Kidney (tissue), 14 donors: ENCODE results near the gene RCVRN. TPM values are rescaled to one million over a fixed set of nuclear protein-coding genes. Genes with fewer than 3 reads are reported as not detected.
A peak's percentile ranks its signal among the peaks of the same experiment; 100 is the strongest.

Source experiments
- DNase-seq, 5 donors: peaks; one replicate each; pipeline ENCODE4 v3.0.0-alpha.2; 2013 to 2020
- FAIRE-seq: peaks from 2 replicates; lab custom pipeline; 2012; peaks lifted over from hg19 to GRCh38; lab: Jason Lieb, UNC
- H3K27ac ChIP-seq, 2 donors: one replicate each; pipeline ENCODE4 v1.7.0; 2013; ENCODE audit warnings: low read depth in 2 of 2, low read length in 2 of 2, inconsistent platforms in 1 of 2
- H3K27me3 ChIP-seq: one replicate; pipeline ENCODE4 v1.7.1; 2013; ENCODE audit warnings: low read length, inconsistent platforms; ENCODE audit not compliant: control insufficient read depth, insufficient read depth
- H3K36me3 ChIP-seq, 3 donors: one replicate each; pipeline versions ENCODE4 v1.7.0 to v1.7.1; 2013; ENCODE audit warnings: low read length in 3 of 3, control low read depth in 1 of 3, inconsistent platforms in 1 of 3; ENCODE audit not compliant: insufficient read depth in 3 of 3, control insufficient read depth in 2 of 3
- H3K4me1 ChIP-seq, 3 donors: one replicate each; pipeline versions ENCODE4 v1.7.0 to v1.7.1; 2013; ENCODE audit warnings: low read length in 3 of 3, inconsistent platforms in 1 of 3, low read depth in 1 of 3; ENCODE audit not compliant: control insufficient read depth in 2 of 3, insufficient read depth in 2 of 3
- H3K4me3 ChIP-seq, 3 donors: one replicate each; pipeline versions ENCODE4 v1.7.0 to v1.8.1; 2013; ENCODE audit warnings: low read length in 3 of 3, control low read depth in 1 of 3, inconsistent platforms in 1 of 3
- H3K9ac ChIP-seq, 3 donors: one replicate each; pipeline versions ENCODE4 v1.7.0 to v1.7.1; 2013; ENCODE audit warnings: low read length in 3 of 3, control low read depth in 1 of 3, inconsistent platforms in 1 of 3
- H3K9me3 ChIP-seq, 3 donors: one replicate each; pipeline versions ENCODE4 v1.7.0 to v1.7.1; 2013; ENCODE audit warnings: low read length in 3 of 3, control low read depth in 1 of 3, inconsistent platforms in 1 of 3; ENCODE audit not compliant: control insufficient read depth in 2 of 3, insufficient read depth in 1 of 3
- intact Hi-C: fragments of 100-400 bp; cut with DNase I; formaldehyde crosslinking; loops from one replicate; pipeline ENCODE4 v1.11.1; 2022
- polyA plus RNA-seq: library from polyadenylated mRNA; stranded (reverse); fragments of 350-450 nt; fragmentation: Illumina TruSeq; extraction: RNeasy Lipid Tissue Mini Kit (QIAGEN cat#74804); gene quantifications from one replicate; pipeline ENCODE4 v1.2.3, GENCODE V29; 2014; ENCODE audit warnings: low read depth, low replicate concordance; ENCODE audit not compliant: insufficient read depth
- total RNA-seq: library from RNA; stranded (reverse); fragmentation: NEBNext Ultra II Directional; extraction: Animal tissue kit (Norgen Biotek cat#: 25700); gene quantifications from one replicate; pipeline ENCODE4 v1.2.1, GENCODE V29; 2021
- TF ChIP-seq, protein P1 (sequence below): IDR thresholded peaks from 3 replicates; pipeline ENCODE4 v1.5.1; 2012; ENCODE audit warnings: mild to moderate bottlenecking, moderate library complexity, borderline replicate concordance; ENCODE audit not compliant: insufficient read depth; ENCODE audit errors: extremely low read depth
- donor health status: control.
- donor health status: control.
- donor health status: control.
- donor health status: control.
- donor health status: control.
- donor health status: DM: yes; HTN: yes; CAD: no.
- donor health status: Normal renal cell carcinoma (clear cell type).

Gene RCVRN
- total and polyA plus RNA-seq, 2 donors from 2014 or later: not detected

DNA sequence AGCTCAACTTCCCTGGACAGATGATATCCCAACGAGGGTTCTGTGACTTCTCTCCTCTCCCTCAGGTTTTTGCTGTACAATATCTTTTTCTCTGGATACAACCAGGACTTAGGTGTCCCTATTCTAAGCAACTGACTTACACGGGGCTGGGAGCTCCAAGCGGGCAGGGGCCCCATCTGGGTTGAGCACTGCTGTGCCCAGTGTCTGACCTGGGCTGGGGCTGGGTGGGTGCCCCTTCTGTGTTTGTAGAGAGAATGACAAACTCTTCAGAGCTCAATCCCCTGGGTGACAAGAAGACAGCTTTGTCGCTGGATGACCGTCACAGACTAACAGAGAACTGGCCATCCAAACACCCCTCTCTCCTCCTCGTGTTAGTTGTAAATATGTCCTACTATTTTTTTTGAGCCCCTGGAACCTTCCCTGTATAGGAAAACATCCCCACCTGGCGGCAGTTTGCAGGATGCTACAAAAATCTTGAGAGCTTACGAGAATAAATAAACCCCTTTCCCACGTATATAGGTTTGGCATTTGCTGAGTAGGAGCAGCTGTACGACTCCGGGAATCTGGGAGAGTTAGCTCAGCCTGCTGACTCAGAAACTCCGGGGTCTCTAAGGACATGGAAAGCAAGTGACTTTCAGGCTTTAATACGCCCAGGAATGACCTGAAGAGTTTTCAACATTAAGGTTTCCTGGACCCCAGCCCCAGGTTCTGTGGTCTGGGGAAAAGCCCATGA, 23.7 kb upstream of the RCVRN start:
- Histone ChIP-seq H3K4me3 (no peak overlapping the region), H3K4me1 (no peaks in the 10 kb centered on the region), H3K27ac (no peak overlapping the region), H3K27me3 (no peaks in the 10 kb centered on the region), H3K9me3 (no peaks in the 10 kb centered on the region), H3K9ac (no peak overlapping the region), H3K36me3 (no peaks in the 10 kb centered on the region)
- intact Hi-C loops: loop anchor here (10.0 kb wide), 1 partner anchor 686 kb away; no protein-coding TSS in a partner anchor
- DNase-seq (peak; percentile 49 to 93 (median 74)), FAIRE-seq (no peak)
- TF ChIP-seq, protein P1, sequence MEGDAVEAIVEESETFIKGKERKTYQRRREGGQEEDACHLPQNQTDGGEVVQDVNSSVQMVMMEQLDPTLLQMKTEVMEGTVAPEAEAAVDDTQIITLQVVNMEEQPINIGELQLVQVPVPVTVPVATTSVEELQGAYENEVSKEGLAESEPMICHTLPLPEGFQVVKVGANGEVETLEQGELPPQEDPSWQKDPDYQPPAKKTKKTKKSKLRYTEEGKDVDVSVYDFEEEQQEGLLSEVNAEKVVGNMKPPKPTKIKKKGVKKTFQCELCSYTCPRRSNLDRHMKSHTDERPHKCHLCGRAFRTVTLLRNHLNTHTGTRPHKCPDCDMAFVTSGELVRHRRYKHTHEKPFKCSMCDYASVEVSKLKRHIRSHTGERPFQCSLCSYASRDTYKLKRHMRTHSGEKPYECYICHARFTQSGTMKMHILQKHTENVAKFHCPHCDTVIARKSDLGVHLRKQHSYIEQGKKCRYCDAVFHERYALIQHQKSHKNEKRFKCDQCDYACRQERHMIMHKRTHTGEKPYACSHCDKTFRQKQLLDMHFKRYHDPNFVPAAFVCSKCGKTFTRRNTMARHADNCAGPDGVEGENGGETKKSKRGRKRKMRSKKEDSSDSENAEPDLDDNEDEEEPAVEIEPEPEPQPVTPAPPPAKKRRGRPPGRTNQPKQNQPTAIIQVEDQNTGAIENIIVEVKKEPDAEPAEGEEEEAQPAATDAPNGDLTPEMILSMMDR: peak; percentile 24

DNA sequence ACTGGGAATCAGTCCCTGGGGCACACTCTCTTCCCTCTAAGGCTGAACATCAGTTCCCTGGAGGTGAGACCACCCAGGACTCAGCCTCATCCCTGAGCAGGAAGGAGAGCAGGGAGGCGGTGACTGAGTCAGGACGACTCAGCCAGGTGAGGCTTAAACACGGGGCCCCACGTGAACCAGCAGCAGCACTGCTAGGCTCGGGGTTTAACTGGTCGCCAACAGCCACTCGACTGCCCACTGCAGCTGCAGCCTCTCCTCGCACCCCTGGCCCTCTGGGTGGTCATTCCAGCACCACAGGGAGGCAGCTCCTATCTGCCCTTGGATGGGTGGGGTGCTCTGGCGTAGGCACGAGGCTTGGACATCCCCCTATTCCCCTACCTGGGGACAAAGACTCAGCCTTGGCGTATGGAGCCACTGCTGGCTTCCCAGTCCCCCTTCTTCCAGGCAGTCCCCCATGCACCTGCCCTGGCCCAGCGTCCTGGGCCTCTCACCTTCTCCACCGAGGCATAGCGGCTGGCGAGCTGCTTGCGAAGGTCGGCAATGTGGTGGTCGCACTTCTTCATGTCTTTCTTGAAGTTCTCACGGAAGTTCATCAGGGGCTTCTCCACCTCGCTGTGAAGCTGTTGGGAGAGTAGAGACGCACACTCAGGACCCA, 21.2 kb upstream of the RCVRN start:
- no peaks in the 10 kb centered on the region for H3K36me3 ChIP-seq
- intact Hi-C loops: loop anchor here (10.0 kb wide), 1 partner anchor 689 kb away; no protein-coding TSS in a partner anchor
- no peak overlapping the region for H3K4me3 ChIP-seq
- H3K9ac ChIP-seq: no peak overlapping the region
- no peaks in the 10 kb centered on the region for H3K27me3 ChIP-seq
- TF ChIP-seq, protein P1: no peak
- DNase-seq: peak in 1 of 5 donors; percentile 65
- H3K4me1 ChIP-seq: no peaks in the 10 kb centered on the region
- no peak overlapping the region for H3K27ac ChIP-seq
- H3K9me3 ChIP-seq: no peaks in the 10 kb centered on the region
- FAIRE-seq: no peak

DNA sequence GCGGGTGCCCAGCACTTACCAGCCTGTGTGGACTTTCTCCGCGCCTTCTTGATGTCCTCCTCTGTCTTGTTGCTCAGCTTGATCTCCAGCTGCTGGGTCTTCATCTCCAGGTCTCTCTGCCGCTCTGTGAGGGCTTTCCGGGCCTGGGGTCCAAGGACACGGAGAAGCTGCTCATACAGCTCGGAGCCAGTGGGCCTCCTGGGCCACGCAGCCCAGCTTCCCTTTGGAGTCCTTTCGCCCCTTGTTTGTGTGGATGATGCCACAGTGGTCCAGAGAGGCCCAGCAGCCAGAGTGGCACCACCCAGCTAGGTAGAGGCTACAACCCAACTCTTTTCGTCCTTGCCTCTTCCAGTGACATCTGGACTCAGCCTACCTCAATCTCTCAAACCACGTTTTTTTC, 20.4 kb upstream of the RCVRN start:
- intact Hi-C loops: loop anchor here (10.0 kb wide), 1 partner anchor 689 kb away; no protein-coding TSS in a partner anchor
- no peaks in the 10 kb centered on the region for H3K36me3 ChIP-seq
- H3K4me1 ChIP-seq: no peaks in the 10 kb centered on the region
- DNase-seq: no peak
- no peaks in the 10 kb centered on the region for H3K9me3 ChIP-seq
- FAIRE-seq: no peak
- TF ChIP-seq, protein P1: no peak
- H3K9ac ChIP-seq: no peak overlapping the region
- H3K27me3 ChIP-seq: no peaks in the 10 kb centered on the region
- no peak overlapping the region for H3K4me3 ChIP-seq
- H3K27ac ChIP-seq: no peak overlapping the region
